Stimulated activated CD4-positive, alpha-beta T cell treated with anti-CD3 and anti-CD28 coated beads, Interleukin-2, amount 100 ng/mL, for 24 hours (primary cell): ENCODE data around the gene CEP97.

Source experiments
- DNase-seq, 2 donors: peaks; one replicate each; pipeline ENCODE4 v3.0.0-alpha.2; 2020

The CEP97 gene

DNA sequence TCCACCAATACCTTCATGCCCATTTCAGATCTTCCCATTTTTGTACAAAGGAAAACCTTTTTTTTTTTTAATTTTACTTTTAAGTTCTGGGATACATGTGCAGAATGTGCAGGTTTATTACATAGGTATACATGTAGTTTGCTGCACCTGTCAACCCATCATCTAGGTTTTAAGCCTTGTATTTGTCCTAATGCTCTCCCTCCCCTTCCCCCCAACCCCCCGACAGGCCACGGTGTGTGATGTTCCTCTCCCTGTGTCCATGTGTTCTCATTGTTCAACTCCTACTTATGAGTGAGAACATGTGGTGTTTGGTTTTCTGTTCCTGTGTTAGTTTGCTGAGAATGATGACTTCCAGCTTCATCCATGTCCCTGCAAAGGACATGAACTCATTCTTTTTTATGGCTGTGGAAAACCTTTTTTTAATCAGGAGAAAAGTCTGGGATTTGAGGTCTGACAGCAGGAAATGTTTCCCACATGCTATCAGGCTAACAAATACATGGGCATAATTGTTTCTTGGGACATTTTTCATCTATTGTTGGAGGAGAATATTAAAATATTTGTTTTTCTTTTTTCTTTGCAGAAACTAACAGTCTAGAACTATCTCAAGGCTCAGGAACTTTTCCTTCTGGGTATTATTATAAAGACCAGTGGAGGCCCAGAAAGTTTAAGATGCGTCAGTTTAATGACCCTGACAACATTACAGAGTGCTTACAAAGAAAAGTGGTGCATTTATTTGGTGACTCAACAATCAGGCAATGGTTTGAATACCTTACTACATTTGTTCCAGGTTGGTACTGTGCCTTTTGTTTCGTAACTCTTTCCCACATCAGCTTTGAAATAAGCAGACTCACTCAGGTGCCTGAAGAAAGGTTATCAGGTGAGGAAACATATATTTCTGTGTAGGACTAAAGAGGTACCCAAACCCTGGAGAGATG is 92.1 kb downstream of the CEP97 start:
- DNase-seq, result no peak

DNA sequence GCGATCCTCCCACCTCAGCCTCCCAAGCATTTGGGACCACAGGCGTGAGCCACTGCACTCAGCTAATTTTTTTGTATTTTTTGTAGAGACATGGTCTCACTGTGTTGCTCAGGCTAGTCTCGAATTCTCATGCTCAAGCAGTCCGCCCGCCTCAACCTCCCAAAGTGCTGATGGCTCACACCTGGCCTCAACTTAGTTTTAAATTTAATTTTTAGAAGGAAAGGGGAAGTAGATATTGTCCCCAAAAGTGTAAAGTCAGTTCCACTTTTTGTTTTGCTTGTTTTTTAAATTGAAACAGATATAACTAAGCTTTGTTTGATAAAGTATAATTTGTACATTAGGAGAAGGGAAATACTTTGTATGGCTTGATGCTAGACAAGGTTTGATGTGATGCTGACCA is 93.6 kb downstream of the CEP97 start:
- no peak for DNase-seq

DNA sequence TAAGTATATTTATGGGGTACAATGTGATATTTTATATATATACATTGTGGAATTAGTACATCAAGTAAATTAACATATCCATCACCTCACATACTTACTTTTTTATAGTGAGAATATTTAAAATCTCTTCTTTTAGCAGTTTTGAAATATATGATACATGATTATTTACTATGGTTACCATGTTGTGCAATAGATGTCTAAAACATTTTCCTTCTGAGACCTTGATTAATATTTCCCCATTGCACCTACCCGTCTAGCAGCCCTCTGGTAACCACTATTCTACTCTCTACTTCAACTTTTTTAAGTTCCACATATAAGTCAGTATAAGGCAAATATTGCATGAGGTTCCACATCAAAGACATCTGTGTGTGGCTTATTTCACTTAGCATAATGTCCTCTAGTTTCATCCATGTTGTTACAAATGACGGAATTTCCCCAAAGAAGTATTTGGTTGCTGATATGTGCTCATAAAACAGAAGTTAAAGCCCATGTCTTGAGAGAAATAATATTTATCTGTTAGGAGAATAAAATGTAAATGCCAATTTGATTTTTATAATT is 95.3 kb downstream of the CEP97 start:
- no peak for DNase-seq
